ENCODE results near the gene WDFY2.

Gene WDFY2

DNA sequence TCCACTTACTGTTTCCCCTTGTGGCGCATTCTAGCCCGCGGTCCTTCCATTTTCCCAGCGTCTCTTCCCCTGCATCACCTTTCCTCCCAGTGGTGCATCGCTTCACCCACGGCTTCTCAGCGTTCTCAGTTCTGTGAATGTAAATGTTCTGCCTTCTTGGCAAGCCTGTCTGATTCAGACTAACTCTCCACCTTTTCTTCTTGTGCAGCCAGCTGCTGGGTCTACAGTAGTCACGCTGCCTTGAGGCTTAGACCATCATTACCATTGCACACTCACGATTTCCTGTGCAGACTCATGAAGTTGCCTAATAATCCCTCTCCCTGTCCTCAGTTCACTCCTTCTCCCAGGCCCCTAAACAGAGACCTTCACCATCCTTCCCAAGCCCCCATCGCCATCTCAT, 144.7 kb downstream of the WDFY2 start:
- no peak for TF ChIP-seq EZH2phosphoT487 (conservative IDR thresholded peaks at IDR 0.05; ENCODE audit: low read length)
- TF ChIP-seq, protein P1, sequence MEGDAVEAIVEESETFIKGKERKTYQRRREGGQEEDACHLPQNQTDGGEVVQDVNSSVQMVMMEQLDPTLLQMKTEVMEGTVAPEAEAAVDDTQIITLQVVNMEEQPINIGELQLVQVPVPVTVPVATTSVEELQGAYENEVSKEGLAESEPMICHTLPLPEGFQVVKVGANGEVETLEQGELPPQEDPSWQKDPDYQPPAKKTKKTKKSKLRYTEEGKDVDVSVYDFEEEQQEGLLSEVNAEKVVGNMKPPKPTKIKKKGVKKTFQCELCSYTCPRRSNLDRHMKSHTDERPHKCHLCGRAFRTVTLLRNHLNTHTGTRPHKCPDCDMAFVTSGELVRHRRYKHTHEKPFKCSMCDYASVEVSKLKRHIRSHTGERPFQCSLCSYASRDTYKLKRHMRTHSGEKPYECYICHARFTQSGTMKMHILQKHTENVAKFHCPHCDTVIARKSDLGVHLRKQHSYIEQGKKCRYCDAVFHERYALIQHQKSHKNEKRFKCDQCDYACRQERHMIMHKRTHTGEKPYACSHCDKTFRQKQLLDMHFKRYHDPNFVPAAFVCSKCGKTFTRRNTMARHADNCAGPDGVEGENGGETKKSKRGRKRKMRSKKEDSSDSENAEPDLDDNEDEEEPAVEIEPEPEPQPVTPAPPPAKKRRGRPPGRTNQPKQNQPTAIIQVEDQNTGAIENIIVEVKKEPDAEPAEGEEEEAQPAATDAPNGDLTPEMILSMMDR (IDR thresholded peaks at IDR 0.05; ENCODE audit: insufficient read depth, low read length, poor library complexity, severe bottlenecking), result no peak
- no peak overlapping the region for H2AFZ ChIP-seq (ENCODE audit: low read depth, low read length, severe bottlenecking)
- no peaks in the 10 kb centered on the region for H3K27me3 ChIP-seq (ENCODE audit: low read length)
- H3F3A ChIP-seq (ENCODE audit: insufficient read depth), result no peaks in the 10 kb centered on the region
- no peaks in the 10 kb centered on the region for H3K9me3 ChIP-seq (ENCODE audit: insufficient read depth, low read length)
- no peak overlapping the region for H3K4me3 ChIP-seq (ENCODE audit: insufficient read depth, low read length, poor library complexity, severe bottlenecking)
- no peaks in the 10 kb centered on the region for H4K20me1 ChIP-seq (ENCODE audit: low read depth, low read length)
- no peak overlapping the region for H3K9ac ChIP-seq (ENCODE audit: low read length)
- no peaks in the 10 kb centered on the region for H3K79me2 ChIP-seq (ENCODE audit: insufficient read depth, low read length)
- H3K9me2 ChIP-seq (replicated peaks; ENCODE audit: insufficient read depth, low read length), result no peaks in the 10 kb centered on the region
- no peak overlapping the region for H3K4me2 ChIP-seq (ENCODE audit: low read depth, low read length, poor library complexity, severe bottlenecking)
- H3K36me3 ChIP-seq (ENCODE audit: low read length), result no peaks in the 10 kb centered on the region
- H3K27ac ChIP-seq (ENCODE audit: low read depth, low read length), result no peak overlapping the region

DNA sequence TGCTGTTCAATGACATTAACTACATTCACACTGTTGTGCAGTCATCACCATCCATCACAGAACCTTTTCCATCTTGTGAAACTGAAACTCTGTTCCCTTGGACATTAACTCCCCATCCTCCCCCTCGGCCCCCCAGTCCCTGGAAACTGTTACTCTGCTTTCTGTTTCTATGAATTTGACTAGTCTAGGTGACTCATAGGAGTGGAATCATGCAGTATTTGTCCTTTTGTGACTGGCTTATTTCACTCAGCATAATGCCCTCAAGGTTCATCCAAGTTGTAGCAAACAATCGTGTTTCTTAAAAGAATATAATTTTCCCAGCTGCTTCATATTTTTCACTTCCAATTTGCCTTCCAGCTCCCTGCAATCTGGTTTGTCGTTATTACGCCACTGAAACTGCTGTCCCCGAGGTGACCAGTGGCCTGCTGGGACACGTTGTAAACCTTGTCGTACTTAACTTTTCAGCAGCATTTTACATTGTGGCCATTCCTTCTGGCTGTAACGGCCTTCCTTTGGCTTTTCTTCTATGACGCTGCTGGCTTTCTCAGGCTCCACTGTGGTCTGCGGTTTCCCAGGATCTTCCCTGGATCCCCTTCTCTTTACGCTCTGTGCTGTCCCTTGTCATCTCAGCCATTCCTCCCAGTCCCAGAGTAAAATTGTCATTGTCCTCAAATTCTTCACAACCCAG, 145.7 kb downstream of the WDFY2 start:
- H3K27me3 ChIP-seq (ENCODE audit: low read length), result no peaks in the 10 kb centered on the region
- H3K9me3 ChIP-seq (ENCODE audit: insufficient read depth, low read length), result no peaks in the 10 kb centered on the region
- H3K9me2 ChIP-seq (replicated peaks; ENCODE audit: insufficient read depth, low read length), result no peaks in the 10 kb centered on the region
- H2AFZ ChIP-seq (ENCODE audit: low read depth, low read length, severe bottlenecking), result no peak overlapping the region
- H3K4me2 ChIP-seq (ENCODE audit: low read depth, low read length, poor library complexity, severe bottlenecking), result no peak overlapping the region
- no peak overlapping the region for H3K27ac ChIP-seq (ENCODE audit: low read depth, low read length)
- H4K20me1 ChIP-seq (ENCODE audit: low read depth, low read length), result no peaks in the 10 kb centered on the region
- no peak for TF ChIP-seq EZH2phosphoT487 (conservative IDR thresholded peaks at IDR 0.05; ENCODE audit: low read length)
- TF ChIP-seq, protein P1 (IDR thresholded peaks at IDR 0.05; ENCODE audit: insufficient read depth, low read length, poor library complexity, severe bottlenecking), result no peak
- no peaks in the 10 kb centered on the region for H3F3A ChIP-seq (ENCODE audit: insufficient read depth)
- H3K4me3 ChIP-seq (ENCODE audit: insufficient read depth, low read length, poor library complexity, severe bottlenecking), result no peak overlapping the region
- no peak overlapping the region for H3K9ac ChIP-seq (ENCODE audit: low read length)
- no peaks in the 10 kb centered on the region for H3K36me3 ChIP-seq (ENCODE audit: low read length)
- H3K79me2 ChIP-seq (ENCODE audit: insufficient read depth, low read length), result no peaks in the 10 kb centered on the region

DNA sequence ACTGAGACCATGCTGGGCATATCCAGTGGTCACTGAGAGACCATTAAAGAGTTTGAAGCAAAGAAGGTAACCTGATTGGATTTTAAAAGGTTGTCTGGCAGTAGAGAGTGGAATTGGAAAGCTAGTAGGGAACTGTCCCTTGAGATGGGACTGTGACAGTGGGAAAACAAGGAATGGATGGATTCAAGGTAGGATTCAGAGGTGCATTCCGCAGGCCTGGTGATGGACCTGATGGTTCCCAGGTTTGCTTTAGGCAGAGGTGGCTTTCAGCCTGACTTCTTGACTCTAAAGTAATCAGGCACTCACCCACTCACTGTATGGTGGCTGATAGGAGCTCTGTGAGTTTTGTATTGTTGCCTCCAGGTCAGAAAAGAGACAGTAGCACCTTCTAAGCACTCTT, 146.7 kb downstream of the WDFY2 start:
- no peaks in the 10 kb centered on the region for H3F3A ChIP-seq (ENCODE audit: insufficient read depth)
- TF ChIP-seq EZH2phosphoT487 (conservative IDR thresholded peaks at IDR 0.05; ENCODE audit: low read length), result no peak
- TF ChIP-seq, protein P1 (IDR thresholded peaks at IDR 0.05; ENCODE audit: insufficient read depth, low read length, poor library complexity, severe bottlenecking), result no peak

More for the DNA sequence above, 146.7 kb downstream of the WDFY2 start:
- Histone ChIP-seq H3K27ac (ENCODE audit: low read depth, low read length) (no peak overlapping the region), H3K79me2 (ENCODE audit: insufficient read depth, low read length) (no peaks in the 10 kb centered on the region), H3K9me2 (replicated peaks; ENCODE audit: insufficient read depth, low read length) (no peaks in the 10 kb centered on the region), H3K9me3 (ENCODE audit: insufficient read depth, low read length) (no peaks in the 10 kb centered on the region), H3K9ac (ENCODE audit: low read length) (no peak overlapping the region), H4K20me1 (ENCODE audit: low read depth, low read length) (no peaks in the 10 kb centered on the region), H3K4me3 (ENCODE audit: insufficient read depth, low read length, poor library complexity, severe bottlenecking) (no peak overlapping the region), H2AFZ (ENCODE audit: low read depth, low read length, severe bottlenecking) (no peak overlapping the region), H3K36me3 (ENCODE audit: low read length) (no peaks in the 10 kb centered on the region), H3K4me2 (ENCODE audit: low read depth, low read length, poor library complexity, severe bottlenecking) (no peak overlapping the region), H3K27me3 (ENCODE audit: low read length) (no peaks in the 10 kb centered on the region)
